GM19240 (cell line): ENCODE measurements around the gene DCAF15.

ENCODE experiments used
- DNase-seq: peaks from one replicate; pipeline ENCODE4 v3.0.0; 2011; ENCODE audit warnings: low spot score; ENCODE audit not compliant: insufficient read length

The DCAF15 gene

DNA sequence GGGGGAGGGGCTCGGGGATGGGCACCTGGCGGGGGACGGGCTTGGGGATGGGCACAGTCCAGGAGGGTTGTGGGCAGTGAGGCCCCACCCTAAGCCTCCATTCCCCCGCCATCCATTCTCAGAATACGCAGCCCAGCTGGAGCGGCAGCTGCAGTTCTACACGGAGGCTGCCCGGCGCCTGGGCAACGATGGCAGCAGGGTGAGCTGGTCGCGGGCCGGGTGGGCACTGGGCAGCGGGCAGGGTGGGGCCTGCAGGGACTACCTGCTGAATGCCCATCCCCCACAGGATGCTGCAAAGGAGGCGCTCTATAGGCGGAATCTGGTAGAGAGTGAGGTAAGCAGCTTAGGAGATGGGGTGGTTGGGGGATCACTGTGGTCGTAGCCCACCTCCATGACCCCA, 22.4 kb upstream of the DCAF15 start:
- no peak for DNase-seq

DNA sequence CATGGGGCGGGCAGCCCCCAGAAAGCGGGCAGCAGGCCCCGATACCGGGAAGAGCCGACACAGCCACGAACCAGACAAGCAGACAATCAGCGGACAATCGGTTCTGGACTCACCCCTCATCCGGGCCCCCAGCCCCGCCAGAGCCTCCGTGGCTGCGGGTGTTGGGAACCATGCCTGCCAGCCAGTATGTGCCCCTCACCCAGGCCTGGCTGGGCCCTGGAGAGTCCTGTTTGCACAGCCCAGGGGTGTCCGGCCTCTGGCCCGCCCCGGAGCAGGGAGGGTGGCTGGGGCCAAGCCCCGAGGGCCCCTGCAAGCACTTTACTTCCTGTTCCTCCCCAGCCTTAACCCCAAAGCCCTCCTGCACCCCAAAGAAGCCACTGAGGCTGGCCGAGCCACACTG, 21.9 kb upstream of the DCAF15 start:
- no peak for DNase-seq

DNA sequence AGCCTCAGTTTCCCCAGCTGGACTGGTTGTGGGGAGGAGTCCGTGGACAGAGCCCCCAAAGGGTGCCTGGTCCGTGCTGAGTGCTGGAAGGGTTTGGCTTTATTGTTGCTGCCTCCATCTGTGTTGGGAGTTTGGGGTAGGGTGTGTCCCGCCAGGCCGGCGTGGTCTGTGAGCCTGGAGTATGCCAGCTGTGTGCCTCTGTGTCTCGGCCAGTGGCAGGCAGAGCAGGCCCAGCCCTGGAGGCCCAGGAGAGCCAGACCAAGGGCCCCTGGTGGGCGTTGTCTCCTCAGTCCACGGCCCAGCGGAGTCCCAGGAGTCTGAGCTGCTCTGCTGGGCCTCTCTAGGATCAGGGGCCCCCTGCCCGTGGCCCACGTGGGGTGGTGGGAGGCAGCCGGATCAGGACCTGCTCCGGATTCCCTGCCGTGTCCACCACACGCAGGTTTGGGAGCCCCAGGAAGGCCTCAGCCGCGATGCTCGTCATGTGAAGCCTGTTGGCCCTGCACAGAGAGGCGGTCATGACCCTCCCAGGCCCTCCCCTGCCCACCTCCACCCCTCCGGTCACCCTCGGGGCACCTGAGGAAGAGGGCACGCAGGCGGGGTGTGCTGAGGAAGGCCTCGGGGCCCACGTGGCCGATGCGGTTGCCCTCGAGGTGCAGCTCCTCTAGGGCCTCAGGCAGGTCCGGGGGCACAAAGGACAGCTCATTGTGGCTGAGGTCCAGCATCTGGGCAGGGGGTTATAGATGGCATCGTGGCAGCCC, 20.7 kb upstream of the DCAF15 start:
- DNase-seq = no peak

DNA sequence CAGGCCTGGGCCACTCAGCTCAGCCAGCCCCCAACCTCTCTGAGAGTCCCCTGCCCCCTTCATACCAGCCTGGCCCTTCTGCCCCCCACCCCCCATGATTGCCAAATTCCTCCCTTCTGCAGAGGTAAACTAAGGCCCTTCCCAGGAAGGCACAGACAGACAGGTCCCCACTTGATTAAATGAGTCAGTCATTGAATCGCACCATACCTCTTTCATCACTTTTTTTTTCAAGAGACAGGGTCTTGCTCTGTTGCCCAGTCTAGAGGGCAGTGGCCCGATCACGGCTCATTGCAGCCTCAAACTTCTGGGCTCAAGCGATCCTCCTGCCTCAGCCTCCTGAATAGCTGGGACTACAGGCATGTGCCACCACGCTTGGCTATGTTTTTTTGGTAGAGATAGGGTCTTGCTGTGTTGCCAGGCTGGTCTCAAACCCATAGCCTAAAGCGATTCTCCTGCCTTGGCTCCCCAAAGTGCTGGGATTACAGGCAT, 20.1 kb upstream of the DCAF15 start:
- DNase-seq = no peak

DNA sequence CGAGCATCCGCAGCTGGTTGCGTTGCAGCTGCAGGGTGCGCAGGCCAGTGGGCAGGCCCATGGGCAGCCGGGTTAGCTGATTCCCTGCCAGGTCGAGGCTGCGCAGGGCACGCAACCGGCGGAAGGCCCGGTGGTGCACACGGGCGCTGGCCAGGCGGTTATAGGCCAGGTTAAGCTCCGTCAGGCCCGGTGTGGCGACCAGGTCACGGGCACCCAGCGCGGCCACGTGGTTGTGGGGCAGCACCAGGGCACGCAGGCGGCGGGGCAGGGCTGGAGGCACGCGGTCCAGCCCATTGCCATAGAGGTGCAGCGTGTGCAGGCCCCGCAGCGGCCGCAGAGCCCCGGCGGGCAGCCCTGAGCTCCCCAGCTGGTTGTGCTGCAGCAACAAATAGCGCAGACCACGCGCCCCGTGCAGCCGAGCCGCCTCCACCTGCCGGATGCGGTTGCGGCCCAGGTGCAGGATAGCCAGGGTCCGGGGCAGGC, 19.4 kb upstream of the DCAF15 start:
- DNase-seq = no peak

DNA sequence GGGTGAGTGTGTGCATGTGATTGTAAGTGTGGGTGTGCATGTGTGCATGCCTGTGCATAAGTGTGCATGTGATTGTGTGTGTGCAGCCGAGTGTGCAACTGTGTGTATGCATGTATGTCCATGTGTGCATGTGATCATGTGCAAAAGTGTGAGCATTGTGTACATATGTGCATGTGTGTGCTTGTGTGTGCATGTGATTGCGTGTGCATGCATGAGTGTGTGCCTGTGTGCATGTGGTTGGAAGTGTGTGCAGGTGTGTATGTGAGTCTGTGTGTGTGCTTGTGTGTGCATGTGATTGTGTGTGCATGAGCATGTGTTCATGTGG, 17.6 kb upstream of the DCAF15 start:
- DNase-seq = no peak

DNA sequence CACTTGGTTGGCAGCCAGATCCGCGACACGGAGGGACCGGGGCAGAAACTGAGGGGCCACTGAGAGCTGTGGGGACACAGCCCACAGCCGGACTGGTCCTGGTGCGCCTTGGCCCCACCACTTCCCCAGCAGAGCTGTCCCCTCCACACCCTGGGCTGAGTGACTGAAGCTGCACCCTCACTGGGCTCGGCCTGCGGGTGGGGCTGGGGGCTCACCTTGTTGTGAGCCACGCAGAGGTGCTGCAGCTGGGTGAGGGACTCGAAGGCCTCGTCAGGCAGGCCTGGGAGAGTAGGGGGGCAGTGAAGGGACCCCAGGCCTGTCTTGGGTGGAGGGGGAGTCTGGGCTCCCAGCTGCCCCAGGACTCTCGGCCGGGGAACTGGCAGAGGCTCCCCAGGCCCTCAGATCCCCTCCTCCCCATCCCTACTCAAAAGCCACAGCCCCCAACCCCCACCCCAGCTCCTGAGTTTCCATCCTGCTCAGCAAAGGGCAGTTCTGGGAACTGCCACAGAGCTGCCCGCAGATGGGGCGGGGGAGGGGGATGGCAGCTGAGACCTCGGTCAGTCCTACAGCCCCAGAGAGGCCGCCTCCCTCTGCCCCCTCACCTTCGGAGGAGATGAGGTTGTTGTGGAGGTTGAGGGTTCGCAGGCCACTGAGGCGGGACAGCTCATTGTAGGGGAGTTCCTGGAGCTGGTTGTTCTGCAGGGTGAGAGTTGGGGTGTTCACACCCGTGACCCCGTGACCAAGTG, 16.4 kb upstream of the DCAF15 start:
- no peak for DNase-seq

DNA sequence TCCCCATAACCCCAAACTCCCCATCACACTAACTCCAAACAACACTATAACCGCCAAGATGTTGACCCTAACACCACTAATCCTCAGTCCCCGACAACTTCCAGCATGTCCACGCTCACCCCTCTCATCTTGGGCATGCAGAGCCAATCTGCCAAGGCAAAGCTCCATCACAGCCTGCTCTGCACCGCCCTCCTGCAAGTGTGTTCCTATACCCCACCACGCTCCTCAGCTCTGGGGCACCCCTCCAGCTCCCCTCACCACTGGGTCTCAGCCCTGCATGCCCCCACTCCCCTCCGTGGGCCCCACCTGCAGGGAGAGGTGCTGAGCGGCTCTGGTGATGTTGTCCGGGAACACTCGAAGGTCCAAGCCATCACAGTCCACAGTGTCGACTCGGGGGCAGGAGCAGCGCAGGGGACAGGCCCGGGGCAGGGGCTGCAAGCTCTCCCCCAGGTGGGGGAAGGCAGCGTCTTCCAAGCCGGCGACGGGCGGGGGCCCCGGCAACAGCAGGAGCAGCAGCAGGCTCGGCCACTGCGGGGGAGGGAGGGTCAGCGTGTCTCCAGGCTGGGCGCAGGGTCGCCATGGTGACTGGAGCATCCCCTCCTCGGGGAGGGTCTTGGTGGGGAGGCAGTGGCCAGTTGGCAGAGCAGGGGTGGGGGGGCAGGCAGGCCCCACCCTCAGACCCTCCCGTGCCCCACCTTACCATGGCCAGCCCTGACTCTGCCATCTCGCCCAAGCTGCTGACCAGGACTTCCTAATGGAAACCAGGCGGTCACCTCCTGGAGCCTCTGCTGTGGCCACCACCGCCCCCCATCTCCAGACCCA, 14.6 kb upstream of the DCAF15 start:
- DNase-seq = no peak

DNA sequence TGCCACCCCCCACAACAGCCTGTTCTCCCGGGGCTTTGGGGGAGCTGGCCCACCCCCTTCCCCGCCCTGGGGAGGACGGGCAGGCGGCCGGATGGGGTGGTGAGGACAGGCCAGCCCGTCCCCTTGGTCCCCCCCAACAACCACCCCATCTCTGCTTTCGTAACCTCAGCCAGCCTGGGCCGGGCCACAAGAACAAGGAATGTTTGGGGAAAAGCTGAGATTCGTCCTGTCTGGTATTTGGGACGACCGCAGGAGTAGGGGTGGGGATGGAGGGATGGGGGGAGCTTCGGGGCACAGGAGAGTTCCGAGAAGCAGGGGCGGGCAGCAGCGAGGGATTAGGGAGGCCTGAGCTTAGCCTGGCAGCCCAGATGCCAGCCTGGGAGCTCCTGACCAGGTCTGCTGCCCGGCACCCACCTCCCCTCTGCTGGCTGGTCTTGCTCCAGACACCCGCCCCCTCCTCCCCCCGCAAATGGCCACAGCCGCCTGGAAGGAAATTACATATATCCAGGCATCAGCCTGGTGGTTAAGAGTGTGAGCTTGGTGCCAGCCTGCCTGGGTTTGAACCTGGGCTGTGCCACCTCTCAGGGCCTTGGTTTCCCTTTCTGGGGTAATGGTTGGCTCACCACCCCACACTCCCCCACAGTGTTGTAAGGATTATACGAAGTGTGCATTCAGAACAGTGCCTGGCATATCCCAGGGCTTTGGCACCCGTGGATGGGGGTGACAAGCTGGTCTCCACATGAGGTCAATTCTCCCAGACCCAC, 13.8 kb upstream of the DCAF15 start, which contains the start of gene PODNL1:
TSS of gene PODNL1 (minus strand) at position 117 of the 764 bp plus-strand sequence. CDS start 236 bp downstream, outside the sequence.
- DNase-seq = no peak

DNA sequence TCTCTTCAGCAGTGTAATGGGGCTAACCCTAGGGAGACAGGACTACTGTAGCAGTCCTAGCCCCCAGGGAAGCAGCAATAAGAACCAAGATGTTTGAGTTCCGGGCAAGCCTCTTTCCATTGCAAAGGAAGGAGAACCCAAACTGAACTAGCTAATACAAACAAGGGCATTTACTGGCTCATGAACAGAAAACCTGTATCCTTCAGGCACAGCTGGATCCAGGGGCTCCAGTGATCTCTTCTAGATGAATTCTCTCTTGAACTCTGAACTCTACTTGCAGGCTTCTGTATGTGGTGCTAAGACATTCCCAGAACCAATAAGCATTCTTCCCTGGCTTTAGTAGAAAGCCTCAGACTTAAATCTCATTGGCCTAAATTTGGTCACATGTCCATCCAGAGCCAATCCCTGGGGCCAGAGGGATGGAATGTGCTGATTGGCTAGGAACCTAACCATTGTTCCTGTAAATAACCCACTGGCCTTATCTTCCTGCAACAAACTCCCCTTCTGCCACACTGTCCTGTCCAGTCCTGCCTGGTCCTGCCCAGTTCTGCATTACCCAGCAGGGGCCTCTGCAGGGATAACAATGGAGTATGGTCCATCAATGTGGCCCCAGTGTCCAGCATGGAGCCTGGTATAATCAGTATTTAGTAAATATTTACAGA, 10.2 kb upstream of the DCAF15 start:
- DNase-seq = no peak

DNA sequence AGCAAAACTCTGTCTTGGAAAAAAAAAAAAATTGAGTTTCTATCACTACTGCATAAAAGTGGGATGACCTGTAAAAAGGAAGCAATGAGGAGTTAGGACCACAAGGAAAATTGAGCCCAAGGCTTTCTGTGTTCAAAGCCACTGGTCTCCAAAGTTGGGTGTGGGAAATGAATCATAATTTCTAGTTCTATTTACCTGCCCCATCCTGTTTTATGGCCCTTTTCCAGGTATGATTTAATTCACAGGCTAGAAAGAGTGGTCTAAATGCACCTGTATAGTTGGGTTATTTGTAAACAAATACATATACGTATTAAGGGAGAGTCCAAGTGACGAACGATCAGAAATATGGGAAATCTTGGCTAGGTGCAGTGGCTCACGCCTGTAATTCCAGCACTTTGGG, 5.9 kb upstream of the DCAF15 start:
- DNase-seq = no peak

DNA sequence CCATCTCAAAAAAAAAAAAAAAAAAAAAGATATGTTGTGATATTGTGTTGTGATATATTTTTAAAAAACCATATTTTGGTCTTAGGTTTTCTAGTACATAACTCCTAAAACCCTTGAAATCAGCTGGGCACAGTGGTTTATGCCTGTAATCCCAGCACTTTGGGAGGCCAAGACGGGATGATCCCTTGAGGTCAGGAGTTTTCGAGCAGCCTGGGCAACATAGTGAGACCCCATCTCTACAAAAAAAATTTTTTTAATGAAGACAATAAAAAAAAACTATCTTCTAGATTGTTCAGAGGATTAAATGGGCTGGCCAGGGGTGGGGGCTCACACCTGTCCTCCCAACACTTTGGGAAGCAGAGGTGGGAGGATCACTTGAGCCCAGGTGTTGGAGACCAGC, 1.3 kb upstream of the DCAF15 start:
- no peak for DNase-seq

DNA sequence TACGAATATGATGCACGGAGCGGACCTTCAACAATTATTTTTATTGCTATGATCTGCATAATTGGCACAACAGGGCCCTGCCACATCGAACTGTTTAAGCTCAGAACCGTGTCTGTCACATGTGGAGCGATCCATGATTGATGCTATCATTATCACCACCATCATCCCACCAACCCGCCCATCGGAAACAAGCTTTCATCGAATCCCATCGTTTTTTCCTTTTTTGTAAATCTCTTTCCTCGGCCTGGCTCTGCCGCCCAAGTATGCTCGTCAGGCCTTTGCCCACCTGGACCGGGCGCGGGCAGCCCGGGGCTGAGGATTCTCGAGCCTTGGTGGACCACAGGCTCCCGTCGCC, 533 bp upstream of the DCAF15 start:
- no peak for DNase-seq

DNA sequence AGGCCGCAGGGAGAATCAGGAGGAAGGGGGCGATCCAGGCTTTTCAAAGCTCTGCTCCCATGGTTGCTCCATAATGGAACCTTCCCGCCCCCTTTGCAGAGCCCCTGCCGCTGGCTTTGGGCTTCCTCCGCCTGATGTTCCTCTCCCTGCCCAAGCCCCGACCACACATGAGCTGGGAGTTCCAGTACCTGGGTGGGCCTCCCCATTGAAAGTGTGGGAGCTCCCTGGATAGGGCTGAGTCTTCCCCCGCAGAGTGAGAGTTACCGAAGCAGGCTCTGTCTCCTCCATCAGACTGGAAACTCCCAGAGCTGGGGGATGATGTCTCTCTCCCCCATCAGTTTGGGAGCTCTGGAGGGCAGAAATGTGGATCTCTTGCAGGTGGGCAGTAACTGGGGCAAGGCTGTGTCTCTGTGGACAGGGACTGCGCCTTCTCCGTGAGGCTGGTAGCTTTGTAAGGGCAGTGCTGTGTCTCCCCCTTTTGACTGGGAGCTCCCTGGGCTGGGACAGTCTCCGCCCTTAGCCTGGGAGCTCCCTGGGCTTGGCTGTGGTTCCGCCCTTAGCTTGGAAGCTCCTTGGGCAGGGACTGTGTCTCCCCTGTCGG, 722 bp downstream of the DCAF15 start:
- peak; percentile 29 for DNase-seq

DNA sequence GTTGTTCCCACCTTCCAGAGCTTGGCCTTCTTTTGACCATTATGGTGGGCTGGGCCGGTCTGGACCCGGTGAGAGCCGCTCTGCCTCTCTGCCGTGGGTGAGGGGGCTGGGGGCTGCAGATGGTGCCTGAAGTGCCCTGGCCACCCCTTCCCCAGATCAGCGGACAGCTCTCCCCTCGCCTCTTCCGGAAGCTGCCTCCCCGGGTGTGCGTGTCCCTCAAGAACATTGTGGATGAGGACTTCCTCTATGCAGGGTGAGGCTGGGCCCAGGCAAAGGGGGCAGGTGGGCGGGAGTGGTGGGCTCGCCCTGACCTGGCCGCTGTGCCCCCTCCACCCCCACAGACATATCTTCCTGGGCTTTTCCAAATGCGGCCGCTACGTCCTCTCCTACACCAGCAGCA, 1.9 kb downstream of the DCAF15 start:
- DNase-seq = no peak

DNA sequence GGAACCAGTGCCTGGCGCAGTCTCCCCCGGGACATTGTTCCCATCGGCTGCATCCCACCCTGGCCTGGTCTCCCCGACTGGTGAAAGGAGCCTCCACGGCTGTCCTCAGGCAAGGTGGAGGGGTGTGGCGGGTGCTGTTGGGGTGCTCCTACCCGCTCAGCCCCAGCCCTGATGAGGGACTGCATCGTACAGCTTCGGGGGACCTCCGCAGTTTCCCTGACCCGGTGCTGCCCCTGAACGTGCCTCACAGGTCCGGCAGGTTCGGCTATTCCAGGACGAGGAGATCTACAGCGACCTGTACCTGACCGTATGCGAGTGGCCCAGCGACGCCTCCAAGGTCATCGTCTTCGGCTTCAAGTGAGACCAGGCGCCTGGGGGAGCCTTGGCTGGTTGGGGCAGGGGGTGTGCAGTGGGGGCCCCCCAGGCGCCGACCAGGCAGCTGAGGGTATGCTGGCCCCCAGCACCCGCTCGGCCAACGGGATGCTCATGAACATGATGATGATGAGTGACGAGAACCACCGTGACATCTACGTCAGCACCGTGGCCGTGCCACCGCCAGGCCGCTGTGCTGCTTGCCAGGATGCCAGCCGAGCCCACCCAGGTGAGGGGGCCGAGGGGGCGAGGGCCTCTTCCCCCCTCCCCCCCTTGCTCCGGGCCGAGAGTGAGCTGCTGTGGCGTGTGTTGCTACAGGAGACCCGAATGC, 3.5 kb downstream of the DCAF15 start:
- DNase-seq = no peak

DNA sequence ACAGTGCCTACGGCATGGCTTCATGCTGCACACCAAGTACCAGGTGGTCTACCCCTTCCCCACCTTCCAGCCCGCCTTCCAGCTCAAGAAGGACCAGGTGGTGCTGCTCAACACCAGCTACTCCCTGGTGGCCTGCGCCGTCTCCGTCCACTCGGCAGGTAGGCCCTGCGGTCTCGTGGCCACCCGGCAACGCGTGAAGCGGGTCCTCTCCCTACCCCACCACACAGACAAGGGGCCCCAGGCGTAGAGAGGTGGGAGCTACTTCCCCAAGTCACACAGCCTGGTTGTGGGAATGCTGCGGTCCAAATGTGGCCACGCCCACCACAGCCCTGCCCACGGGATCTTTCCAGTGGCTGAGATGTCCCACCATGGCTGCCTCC, 4.0 kb downstream of the DCAF15 start:
- DNase-seq = no peak

DNA sequence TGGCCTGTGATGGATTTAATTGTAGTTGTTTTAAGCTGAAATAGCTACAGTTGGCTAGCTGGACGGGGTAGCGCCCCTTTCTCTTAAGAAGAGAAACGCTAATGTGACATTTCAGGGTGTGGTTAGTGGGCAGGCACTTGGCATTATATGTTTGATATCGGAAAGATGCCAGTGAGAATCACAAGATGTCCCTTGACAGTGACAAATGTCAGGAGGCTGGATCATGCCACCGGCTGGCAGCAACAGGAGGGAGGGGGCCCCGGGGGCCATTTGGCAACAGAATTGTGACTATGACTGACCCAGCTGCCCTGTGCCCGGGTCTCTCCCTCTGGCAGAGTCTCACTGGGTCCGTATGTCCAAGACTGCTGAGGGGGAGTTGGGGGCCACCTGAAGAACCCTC, 4.7 kb downstream of the DCAF15 start:
- DNase-seq = no peak

DNA sequence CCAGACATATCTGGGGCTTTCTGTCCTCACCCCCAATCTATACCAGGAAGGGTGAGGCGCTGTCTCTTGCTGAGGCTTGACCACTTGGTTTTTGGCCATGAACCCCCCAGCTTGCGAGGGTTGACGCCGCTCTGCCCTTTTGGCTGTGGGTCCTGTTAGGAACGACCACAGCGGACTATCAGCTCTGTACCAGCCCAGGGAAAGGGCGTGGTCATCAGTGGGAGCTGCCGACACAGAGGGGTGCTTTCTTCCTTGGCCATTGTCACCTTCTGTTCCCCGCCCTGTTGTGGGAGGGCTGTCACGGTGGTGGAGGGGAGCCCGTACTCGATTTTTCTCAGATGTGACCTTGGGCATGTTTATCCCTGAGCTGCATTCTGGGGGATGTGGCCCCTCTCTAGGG, 5.7 kb downstream of the DCAF15 start:
- DNase-seq = no peak
